IPS-18c (cell line): Measurements from ENCODE around the gene CDKN2B-AS1.

Experiments used
- H3K4me3 ChIP-seq: 2 replicates; pipeline ENCODE4 v1.7.0; 2013; ENCODE audit warnings: low read depth, mild to moderate bottlenecking, low read length, moderate library complexity; ENCODE audit not compliant: insufficient read depth
- H3K9me3 ChIP-seq: one replicate; pipeline ENCODE4 v1.6.1; 2013; ENCODE audit warnings: mild to moderate bottlenecking, low read length, moderate library complexity; ENCODE audit not compliant: control insufficient read depth, insufficient read depth

Gene CDKN2B-AS1

GRCh38 chr9:21996438-21996837 lies 1.8 kb downstream of the CDKN2B-AS1 start:
- Histone ChIP-seq H3K9me3 (no peaks in the 10 kb centered on the region), H3K4me3 (peak overlapping the region; percentile 62; the same call in 1 of the 2 replicates)

DNA sequence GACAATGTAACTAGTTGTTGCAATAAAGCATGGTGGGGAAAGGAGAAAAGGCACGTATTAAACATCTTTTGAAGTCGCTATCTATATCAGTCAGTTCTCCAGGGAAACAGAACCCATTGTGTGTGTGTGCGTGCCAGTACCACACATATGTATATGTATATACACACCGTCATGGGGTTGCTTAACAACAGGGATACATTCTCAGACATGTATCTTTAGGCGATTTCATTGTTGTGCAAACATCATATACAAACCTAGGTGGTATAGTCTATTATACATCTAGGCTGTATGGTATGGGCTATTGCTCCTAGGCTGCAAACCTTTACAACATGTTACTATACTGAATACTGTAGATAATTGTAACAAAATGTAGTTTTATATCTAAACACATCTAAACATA lies 2.3 kb downstream of the CDKN2B-AS1 start:
- Histone ChIP-seq H3K9me3 (no peaks in the 10 kb centered on the region), H3K4me3 (no peak overlapping the region)

GRCh38 chr9:21997480-21997879 lies 2.9 kb downstream of the CDKN2B-AS1 start:
- Histone ChIP-seq H3K9me3 (no peaks in the 10 kb centered on the region), H3K4me3 (no peak overlapping the region)

- Histone ChIP-seq H3K9me3 (no peaks in the 10 kb centered on the region), H3K4me3 (no peak overlapping the region)
Measured at GRCh38 chr9:21998026-21998425, 3.4 kb downstream of the CDKN2B-AS1 start.

DNA sequence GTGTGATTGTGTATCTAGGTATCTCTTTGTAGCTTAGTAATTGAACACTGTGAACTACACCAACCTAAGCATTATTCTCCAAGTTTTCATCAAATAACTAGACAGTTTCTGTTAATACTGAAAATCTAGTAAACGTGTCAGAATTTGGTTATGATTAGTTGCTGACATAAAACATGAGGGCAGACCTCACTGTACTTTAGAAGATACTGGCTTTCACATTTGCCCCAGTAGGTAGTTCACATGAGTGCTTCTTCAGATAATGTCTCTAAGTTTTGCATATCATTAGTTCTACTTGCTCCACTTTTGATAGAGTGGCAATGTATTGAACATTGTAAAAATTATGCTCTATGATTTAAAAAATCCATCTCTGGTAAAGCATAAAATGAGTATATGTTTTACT lies 7.4 kb downstream of the CDKN2B-AS1 start:
- Histone ChIP-seq H3K9me3 (no peaks in the 10 kb centered on the region), H3K4me3 (no peak overlapping the region)

GRCh38 chr9:22005021-22005701 lies 10.6 kb downstream of the CDKN2B-AS1 start:
- H3K4me3 ChIP-seq, result peak overlapping the region; percentile 34
- no peaks in the 10 kb centered on the region for H3K9me3 ChIP-seq

- Histone ChIP-seq H3K4me3 (peak overlapping the region; percentile 34), H3K9me3 (no peaks in the 10 kb centered on the region)
Measured at GRCh38 chr9:22005702-22006606, 11.4 kb downstream of the CDKN2B-AS1 start.

- H3K9me3 ChIP-seq, result peaks cover under 1% of the 10 kb centered on the region
- peak overlapping the region; percentile 79; the same call in 1 of the 2 replicates for H3K4me3 ChIP-seq
Measured at GRCh38 chr9:22008384-22008716, 13.8 kb downstream of the CDKN2B-AS1 start.

DNA sequence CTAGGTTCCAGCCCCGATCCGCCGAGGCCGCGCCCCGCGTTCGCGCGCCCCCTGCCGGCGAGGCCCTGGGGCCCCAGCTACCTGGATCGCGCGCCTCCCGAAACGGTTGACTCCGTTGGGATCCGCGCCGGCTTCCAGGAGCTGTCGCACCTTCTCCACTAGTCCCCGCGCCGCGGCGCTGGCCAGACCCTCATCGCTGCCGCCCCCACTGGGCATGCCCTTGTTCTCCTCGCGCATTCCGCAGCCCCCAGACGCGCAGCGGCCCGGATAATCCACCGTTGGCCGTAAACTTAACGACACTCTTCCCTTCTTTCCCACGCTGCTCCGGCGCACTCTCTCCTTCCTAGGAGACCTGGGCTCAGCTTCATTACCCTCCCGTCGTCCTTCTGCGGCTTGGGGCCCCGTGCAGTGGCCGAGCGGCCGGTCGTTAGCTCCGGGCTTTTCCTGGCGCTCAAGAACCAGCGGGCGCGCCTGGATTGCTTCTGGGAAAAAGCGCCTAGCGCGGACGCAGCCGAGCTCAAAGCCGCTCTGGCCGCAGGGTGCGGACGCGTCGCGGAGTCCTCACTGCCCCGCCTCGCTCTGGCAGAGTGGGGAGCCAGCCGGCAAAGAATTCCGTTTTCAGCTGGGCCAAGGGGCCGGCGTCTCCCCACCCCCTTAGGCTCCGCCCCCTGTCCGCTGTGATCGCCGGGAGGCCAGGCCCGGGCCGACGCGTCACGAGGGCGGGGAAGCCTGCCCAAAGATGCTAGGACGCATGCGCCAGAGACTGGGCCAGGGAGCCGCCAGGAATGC lies 14.3 kb downstream of the CDKN2B-AS1 start, which contains the start of gene CDKN2B:
Gene CDKN2B, minus strand, starts transcription at position 589 of the 789 bp plus-strand sequence. Its CDS starts 352 bp downstream, at position 237.
- Histone ChIP-seq H3K4me3 (peak within 1 kb of the TSS; percentile 79), H3K9me3 (peaks cover 2% of the 10 kb centered on the region)

GRCh38 chr9:22009506-22009867 lies 14.9 kb downstream of the CDKN2B-AS1 start:
- Histone ChIP-seq H3K4me3 (peak overlapping the region; percentile 79; the same call in 1 of the 2 replicates), H3K9me3 (peaks cover 2% of the 10 kb centered on the region)

DNA sequence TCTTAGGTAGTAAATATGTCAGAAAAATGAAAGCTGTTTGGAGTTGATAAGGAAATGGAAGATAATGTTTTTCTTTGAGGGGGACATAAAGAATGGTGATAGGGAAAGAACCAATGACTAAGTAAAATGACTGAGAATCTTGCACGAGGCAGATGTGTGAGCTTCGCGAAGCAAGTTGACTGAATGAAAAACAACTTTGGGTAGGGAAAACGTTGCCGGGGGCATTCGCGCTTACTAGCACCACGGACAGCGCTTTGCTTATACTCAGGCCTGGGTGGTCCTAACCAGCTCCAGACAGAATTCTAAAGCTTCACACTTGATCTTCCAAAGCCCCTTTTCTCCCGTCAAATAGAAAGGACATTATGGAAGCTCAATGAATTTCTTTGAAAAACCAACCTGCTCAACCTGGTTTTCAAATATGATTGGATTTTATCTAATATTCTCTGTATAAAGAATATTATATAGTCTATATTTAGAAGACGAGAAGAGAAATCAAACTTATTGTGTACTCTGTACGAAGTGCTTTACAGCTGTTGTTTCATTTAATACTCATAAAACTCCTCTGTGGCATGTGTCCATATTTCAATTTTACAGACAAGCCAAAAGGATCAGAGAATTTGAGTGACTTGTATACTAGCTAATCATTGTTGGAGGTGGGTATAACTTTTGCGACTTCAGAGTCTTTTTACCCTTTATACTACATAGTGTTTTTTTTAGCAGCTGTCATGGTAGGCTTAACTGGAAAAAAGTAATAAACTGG lies 16.5 kb downstream of the CDKN2B-AS1 start:
- Histone ChIP-seq H3K9me3 (peaks cover 2% of the 10 kb centered on the region), H3K4me3 (no peak overlapping the region)

- H3K4me3 ChIP-seq, result no peak overlapping the region
- H3K9me3 ChIP-seq, result no peaks in the 10 kb centered on the region
Measured at GRCh38 chr9:22022396-22022795, 27.8 kb downstream of the CDKN2B-AS1 start.

DNA sequence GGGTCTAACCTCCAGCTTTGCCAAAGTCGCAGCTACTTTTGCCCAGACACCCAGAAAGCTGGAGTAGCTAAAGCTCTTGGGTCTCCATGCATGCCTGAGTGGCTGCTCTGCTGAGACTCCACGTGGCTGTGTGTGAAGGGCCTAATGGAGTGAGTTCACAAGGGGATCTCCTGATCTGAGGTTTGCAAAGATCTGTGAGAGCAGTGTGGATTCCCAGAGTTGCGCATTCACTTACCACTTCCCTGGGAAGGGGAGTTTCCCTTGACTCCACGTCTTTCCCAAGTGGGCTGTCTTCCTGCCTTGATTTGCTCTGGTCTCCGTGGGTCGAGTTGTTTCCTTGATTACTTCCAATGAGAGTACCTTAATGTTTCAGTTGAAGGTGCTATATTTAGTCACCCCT lies 32.1 kb downstream of the CDKN2B-AS1 start:
- no peak overlapping the region for H3K4me3 ChIP-seq
- no peaks in the 10 kb centered on the region for H3K9me3 ChIP-seq

DNA sequence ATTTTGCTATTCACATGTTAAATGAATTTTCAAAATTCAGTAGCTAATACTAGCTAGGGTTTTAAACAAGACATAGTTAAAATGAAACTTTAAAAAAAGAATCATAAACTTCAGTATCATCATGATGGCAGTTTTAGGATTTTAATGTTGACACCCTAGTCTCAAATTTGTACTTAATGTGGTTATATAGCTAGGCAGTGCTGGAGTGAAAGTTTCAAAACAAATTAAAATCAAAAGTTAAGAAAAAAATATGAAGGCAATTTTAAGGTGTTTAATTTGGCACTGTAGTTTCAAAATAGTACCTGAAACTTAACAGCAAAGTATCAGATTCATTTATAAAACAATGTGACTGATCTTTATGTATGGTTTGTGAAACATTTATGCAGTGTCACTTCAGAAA lies 33.8 kb downstream of the CDKN2B-AS1 start:
- H3K4me3 ChIP-seq, result no peak overlapping the region
- H3K9me3 ChIP-seq, result no peaks in the 10 kb centered on the region

- Histone ChIP-seq H3K9me3 (no peaks in the 10 kb centered on the region), H3K4me3 (no peak overlapping the region)
Measured at GRCh38 chr9:22029231-22029630, 34.6 kb downstream of the CDKN2B-AS1 start.

DNA sequence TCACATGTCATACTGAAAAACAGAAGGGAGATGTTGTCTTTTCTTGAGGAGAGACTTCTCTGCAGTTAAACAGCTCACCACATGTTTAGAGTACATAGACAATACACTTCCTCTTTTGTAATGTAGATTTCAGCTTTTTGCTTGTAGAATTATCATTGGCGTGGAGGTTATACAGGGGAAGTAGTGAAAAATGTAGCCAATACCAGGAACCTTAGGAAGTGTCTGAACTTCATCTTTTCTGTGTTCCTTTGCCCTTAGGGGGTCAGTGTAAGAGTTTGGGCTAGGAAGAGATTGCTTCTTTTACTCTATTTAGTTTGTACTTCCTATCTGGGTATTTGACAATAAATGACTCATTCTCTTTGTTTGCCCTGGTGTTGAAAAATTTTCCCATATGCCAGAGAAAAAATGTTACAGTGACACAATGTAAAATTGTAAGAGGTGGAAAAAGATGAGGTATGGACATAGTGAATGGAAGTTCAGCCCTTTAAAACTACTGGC lies 35.6 kb downstream of the CDKN2B-AS1 start:
- Histone ChIP-seq H3K4me3 (no peak overlapping the region), H3K9me3 (no peaks in the 10 kb centered on the region)
